H9 (cell line): Measurements from ENCODE around the gene NCAM1. TPM values are rescaled to one million over a fixed set of nuclear protein-coding genes. Genes with fewer than 3 reads are reported as not detected.

Experiments
- DNase-seq: peaks from one replicate; pipeline ENCODE4 v3.0.0-alpha.2; 2017
- H2AFZ ChIP-seq: one replicate; pipeline ENCODE4 v1.6.1; 2013; ENCODE audit warnings: mild to moderate bottlenecking, low read length, control low read depth, moderate library complexity
- H2AK5ac ChIP-seq: 2 replicates; pipeline ENCODE4 v1.6.1; 2013; ENCODE audit warnings: low read length, control low read depth, mixed read lengths; ENCODE audit not compliant: insufficient read length
- H2BK120ac ChIP-seq: one replicate; pipeline ENCODE4 v1.6.1; 2013; ENCODE audit warnings: low read depth, mild to moderate bottlenecking, low read length, control low read depth, inconsistent platforms; ENCODE audit not compliant: poor library complexity, severe bottlenecking
- H2BK12ac ChIP-seq: 2 replicates; pipeline ENCODE4 v1.6.1; 2013; ENCODE audit warnings: low read length, control low read depth, mixed read lengths, low read depth; ENCODE audit not compliant: insufficient read length
- H2BK15ac ChIP-seq: 2 replicates; pipeline ENCODE4 v1.6.1; 2013; ENCODE audit warnings: low read depth, low read length, control low read depth
- H2BK20ac ChIP-seq: one replicate; pipeline ENCODE4 v1.6.1; 2013; ENCODE audit warnings: low read depth, mild to moderate bottlenecking, low read length, control low read depth, inconsistent platforms; ENCODE audit not compliant: poor library complexity, severe bottlenecking
- H2BK5ac ChIP-seq: 2 replicates; pipeline ENCODE4 v1.6.1; 2013; ENCODE audit warnings: low read length, control low read depth, mixed read lengths; ENCODE audit not compliant: insufficient read length
- H3K14ac ChIP-seq: 2 replicates; pipeline ENCODE4 v1.6.1; 2013; ENCODE audit warnings: low read length, control low read depth; ENCODE audit not compliant: insufficient read depth
- H3K18ac ChIP-seq: 2 replicates; pipeline ENCODE4 v1.6.1; 2013; ENCODE audit warnings: low read depth, mild to moderate bottlenecking, mixed read lengths, low read length, control low read depth; ENCODE audit not compliant: insufficient read length
- H3K23ac ChIP-seq: 2 replicates; pipeline ENCODE4 v1.6.1; 2013; ENCODE audit warnings: low read length, control low read depth, mixed read lengths, low read depth; ENCODE audit not compliant: insufficient read length
- H3K23me2 ChIP-seq: 2 replicates; pipeline ENCODE4 v1.6.1; 2013; ENCODE audit warnings: low read depth, mild to moderate bottlenecking, mixed read lengths, low read length, control low read depth; ENCODE audit not compliant: insufficient read length, poor library complexity, severe bottlenecking
- H3K27ac ChIP-seq: 2 replicates; pipeline ENCODE4 v1.5.1; 2013; ENCODE audit warnings: low read length, control low read depth, mixed read lengths, low read depth; ENCODE audit not compliant: insufficient read length
- H3K27me3 ChIP-seq: 2 replicates; pipeline ENCODE4 v1.6.1; 2013; ENCODE audit warnings: low read length, control low read depth, inconsistent platforms; ENCODE audit not compliant: insufficient read depth
- H3K4ac ChIP-seq: 2 replicates; pipeline ENCODE4 v1.6.1; 2013; ENCODE audit warnings: low read depth, mild to moderate bottlenecking, control low read depth, inconsistent platforms, low read length, moderate library complexity
- H3K4me1 ChIP-seq: 2 replicates; pipeline ENCODE4 v1.6.1; 2013; ENCODE audit warnings: low read length, control low read depth, inconsistent platforms; ENCODE audit not compliant: insufficient read depth
- H3K4me2 ChIP-seq: 2 replicates; pipeline ENCODE4 v1.6.1; 2013; ENCODE audit warnings: low read length, control low read depth, mixed read lengths; ENCODE audit not compliant: insufficient read length, insufficient read depth
- H3K56ac ChIP-seq: 2 replicates; pipeline ENCODE4 v1.6.1; 2013; ENCODE audit warnings: low read depth, mild to moderate bottlenecking, mixed read lengths, low read length, control low read depth; ENCODE audit not compliant: insufficient read length
- H3K79me1 ChIP-seq: 2 replicates; pipeline ENCODE4 v1.6.1; 2013; ENCODE audit warnings: low read depth, mild to moderate bottlenecking, moderate library complexity, low read length, control low read depth, inconsistent platforms; ENCODE audit not compliant: insufficient read depth, poor library complexity, severe bottlenecking
- H3K79me2 ChIP-seq: 2 replicates; pipeline ENCODE4 v1.6.1; 2013; ENCODE audit warnings: low read length, control low read depth, inconsistent platforms; ENCODE audit not compliant: insufficient read depth
- H3K9ac ChIP-seq: 2 replicates; pipeline ENCODE4 v1.6.1; 2013; ENCODE audit warnings: low read length, control low read depth, mixed read lengths; ENCODE audit not compliant: insufficient read length; ENCODE audit errors: extremely low read depth
- H3K9me3 ChIP-seq: one replicate; pipeline ENCODE4 v1.6.1; 2013; ENCODE audit warnings: low read depth, low read length, inconsistent platforms; ENCODE audit not compliant: control insufficient read depth
- H3T11ph ChIP-seq: one replicate; pipeline ENCODE4 v1.6.1; 2013; ENCODE audit warnings: mild to moderate bottlenecking, low read length, control low read depth, inconsistent platforms
- H4K20me1 ChIP-seq: one replicate; pipeline ENCODE4 v1.6.1; 2013; ENCODE audit not compliant: control insufficient read depth, insufficient read length, insufficient read depth
- H4K5ac ChIP-seq: 2 replicates; pipeline ENCODE4 v1.6.1; 2013; ENCODE audit warnings: low read depth, mild to moderate bottlenecking, mixed read lengths, low read length, control low read depth; ENCODE audit not compliant: insufficient read length
- H4K8ac ChIP-seq: replicated peaks from 2 replicates; pipeline ENCODE4 v1.6.1; 2013; ENCODE audit warnings: low read length, control low read depth, mixed read lengths, low read depth; ENCODE audit not compliant: insufficient read length
- H4K91ac ChIP-seq: 2 replicates; pipeline ENCODE4 v1.6.1; 2013; ENCODE audit warnings: low read depth, mild to moderate bottlenecking, moderate library complexity, mixed read lengths, low read length, control low read depth; ENCODE audit not compliant: insufficient read length
- H3K27ac Mint-ChIP-seq, 3 experiments: 2 replicates in 2 of 3; 3 replicates in 1 of 3; pipeline ENCODE4 v1.8.0; 2020 to 2021; ENCODE audit warnings: mixed read lengths in 3 of 3, mild to moderate bottlenecking in 1 of 3, moderate library complexity in 1 of 3
- H3K27me3 Mint-ChIP-seq: 2 replicates; pipeline ENCODE4 v1.8.0; 2021; ENCODE audit warnings: low read depth, mild to moderate bottlenecking, moderate library complexity, mixed read lengths
- H3K36me3 Mint-ChIP-seq, 3 experiments: 2 replicates in 2 of 3; 3 replicates in 1 of 3; pipeline ENCODE4 v1.8.0; 2020 to 2021; ENCODE audit warnings: low read depth in 3 of 3, mixed read lengths in 3 of 3; ENCODE audit not compliant: insufficient read depth in 1 of 3
- H3K4me1 Mint-ChIP-seq, 2 experiments: 2 replicates each; pipeline ENCODE4 v1.8.0; 2020; ENCODE audit warnings: mixed read lengths in 2 of 2
- H3K4me3 Mint-ChIP-seq, 2 experiments: 2 replicates in 1 of 2; 3 replicates in 1 of 2; pipeline ENCODE4 v1.8.0; 2020 to 2021; ENCODE audit warnings: mild to moderate bottlenecking in 2 of 2, mixed read lengths in 2 of 2, moderate library complexity in 1 of 2
- H3K9me3 Mint-ChIP-seq, 2 experiments: 2 replicates in 1 of 2; 3 replicates in 1 of 2; pipeline ENCODE4 v1.8.0; 2020; ENCODE audit warnings: mild to moderate bottlenecking in 2 of 2, mixed read lengths in 2 of 2, moderate library complexity in 1 of 2
- WGBS: extraction: QIAGEN DNeasy Blood & Tissue Kit; methylation state at CpG from one replicate; pipeline ENCODE4 v1.1.7; 2013; ENCODE audit warnings: missing lambda C conversion rate, low lambda C conversion rate, mixed read lengths; ENCODE audit not compliant: insufficient read length; ENCODE audit errors: extremely low coverage; 5-methylcytosine and 5-hydroxymethylcytosine counted together
- total RNA-seq: library from RNA; stranded (reverse); gene quantifications from 2 replicates; pipeline ENCODE4 v1.2.1, GENCODE V29; 2021
- TF ChIP-seq, protein P1 (sequence below): fragments of 200-600 bp; sonication (generic); conservative IDR thresholded peaks from 3 replicates; pipeline ENCODE4 v1.8.0; 2021; ENCODE audit warnings: antibody characterized with exemption, mild to moderate bottlenecking

NCAM1 gene
- total RNA-seq, 1 experiment from 2014 or later = 2.5 TPM

DNA sequence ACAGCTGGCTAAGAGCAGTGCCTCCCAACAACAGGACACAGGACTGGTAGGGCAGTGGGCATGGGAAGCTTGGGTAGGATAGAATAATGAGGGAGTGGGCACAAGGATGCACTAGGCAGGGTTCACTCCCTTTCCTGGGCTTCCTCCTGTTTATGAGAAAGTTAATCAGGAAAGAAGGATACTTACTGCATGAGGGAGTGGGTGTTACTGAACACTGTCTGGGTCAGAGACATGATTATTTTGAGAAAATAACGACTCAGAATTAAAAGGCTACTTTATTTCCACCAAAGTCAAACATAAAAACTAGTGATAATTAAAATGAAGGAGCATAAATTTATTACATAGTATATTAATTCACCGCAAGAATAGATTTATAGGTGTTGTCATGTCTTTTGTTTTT lies 35.8 kb downstream of the NCAM1 start:
- TF ChIP-seq, protein P1, sequence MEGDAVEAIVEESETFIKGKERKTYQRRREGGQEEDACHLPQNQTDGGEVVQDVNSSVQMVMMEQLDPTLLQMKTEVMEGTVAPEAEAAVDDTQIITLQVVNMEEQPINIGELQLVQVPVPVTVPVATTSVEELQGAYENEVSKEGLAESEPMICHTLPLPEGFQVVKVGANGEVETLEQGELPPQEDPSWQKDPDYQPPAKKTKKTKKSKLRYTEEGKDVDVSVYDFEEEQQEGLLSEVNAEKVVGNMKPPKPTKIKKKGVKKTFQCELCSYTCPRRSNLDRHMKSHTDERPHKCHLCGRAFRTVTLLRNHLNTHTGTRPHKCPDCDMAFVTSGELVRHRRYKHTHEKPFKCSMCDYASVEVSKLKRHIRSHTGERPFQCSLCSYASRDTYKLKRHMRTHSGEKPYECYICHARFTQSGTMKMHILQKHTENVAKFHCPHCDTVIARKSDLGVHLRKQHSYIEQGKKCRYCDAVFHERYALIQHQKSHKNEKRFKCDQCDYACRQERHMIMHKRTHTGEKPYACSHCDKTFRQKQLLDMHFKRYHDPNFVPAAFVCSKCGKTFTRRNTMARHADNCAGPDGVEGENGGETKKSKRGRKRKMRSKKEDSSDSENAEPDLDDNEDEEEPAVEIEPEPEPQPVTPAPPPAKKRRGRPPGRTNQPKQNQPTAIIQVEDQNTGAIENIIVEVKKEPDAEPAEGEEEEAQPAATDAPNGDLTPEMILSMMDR = no peak
- Histone ChIP-seq H2BK15ac (no peak overlapping the region), H3K4ac (no peak overlapping the region), H3K9ac (no peak overlapping the region), H3K27ac (no peak overlapping the region), H3K56ac (no peak overlapping the region), H2AFZ (no peak overlapping the region), H3T11ph (no peak overlapping the region), H2BK120ac (no peak overlapping the region), H3K9me3 (no peaks in the 10 kb centered on the region), H3K14ac (no peak overlapping the region), H4K20me1 (no peaks in the 10 kb centered on the region), H3K79me1 (no peaks in the 10 kb centered on the region), H2BK5ac (no peak overlapping the region), H2BK12ac (no peak overlapping the region), H3K23me2 (no peaks in the 10 kb centered on the region), H3K23ac (no peak overlapping the region), H2BK20ac (no peak overlapping the region), H3K27me3 (no peaks in the 10 kb centered on the region), H4K91ac (no peak overlapping the region), H4K5ac (no peak overlapping the region), H3K79me2 (no peaks in the 10 kb centered on the region), H2AK5ac (no peak overlapping the region), H3K4me2 (no peak overlapping the region), H3K4me1 (no peaks in the 10 kb centered on the region), H3K18ac (no peak overlapping the region), H4K8ac (no peak overlapping the region)
- Mint-ChIP-seq H3K27ac (no peak overlapping the region), H3K4me1 (peaks cover 11 to 14% of the 10 kb centered on the region in 2 experiments), H3K27me3 (no peaks in the 10 kb centered on the region; the same call in 1 of the 2 replicates), H3K9me3 (peaks cover 0 to 3% of the 10 kb centered on the region in 2 experiments; a peak in 2 of 5 replicates), H3K4me3 (no peak overlapping the region), H3K36me3 (0 out of 7 replicates have a peak, but pooled peaks cover 0 to 5% (median 0%) of the 10 kb centered on the region in 3 experiments)
- DNase-seq = no peak
- no CpG with 5 or more reads among the region's 2 CpGs for WGBS
